SHP77 treated with DMSO at 0.1 percent for 48 hours (cell line): ENCODE measurements around the gene IL18BP.

Experiments used
- DNase-seq: peaks from one replicate; lab custom pipeline; 2025; lab: John Stamatoyannopoulos, UW

The IL18BP gene

GRCh38 chr11:71996946-71997345 lies 1.8 kb upstream of the IL18BP start:
- no peak for DNase-seq

- DNase-seq, result no peak
Measured at GRCh38 chr11:71997594-71997993, 1.1 kb upstream of the IL18BP start.

- no peak for DNase-seq
Measured at GRCh38 chr11:71998061-71998460, 648 bp upstream of the IL18BP start.

GRCh38 chr11:71999362-71999761 lies 653 bp downstream of the IL18BP start:
- no peak for DNase-seq

- no peak for DNase-seq
Measured at GRCh38 chr11:71999798-72000197, 1.1 kb downstream of the IL18BP start.

GRCh38 chr11:72000202-72000867 lies 1.6 kb downstream of the IL18BP start:
- no peak for DNase-seq

- DNase-seq, result no peak
Measured at GRCh38 chr11:72001285-72001684, 2.6 kb downstream of the IL18BP start.

GRCh38 chr11:72001834-72002591 lies 3.3 kb downstream of the IL18BP start:
- no peak for DNase-seq

- no peak for DNase-seq
Measured at GRCh38 chr11:72002841-72003775, 4.4 kb downstream of the IL18BP start.

GRCh38 chr11:72003776-72004171 lies 5.1 kb downstream of the IL18BP start:
- DNase-seq, result no peak

- DNase-seq, result no peak
Measured at GRCh38 chr11:72004515-72005346, 6.0 kb downstream of the IL18BP start.

- no peak for DNase-seq
Measured at GRCh38 chr11:72005347-72006260, 6.9 kb downstream of the IL18BP start.

GRCh38 chr11:72006309-72007088 lies 7.8 kb downstream of the IL18BP start:
- no peak for DNase-seq

GRCh38 chr11:72007089-72007476 lies 8.4 kb downstream of the IL18BP start:
- DNase-seq, result no peak

- DNase-seq, result no peak
Measured at GRCh38 chr11:72007587-72007986, 8.9 kb downstream of the IL18BP start.

- DNase-seq, result no peak
Measured at GRCh38 chr11:72008728-72009127, 10.0 kb downstream of the IL18BP start.

GRCh38 chr11:72009156-72009555 lies 10.4 kb downstream of the IL18BP start:
- no peak for DNase-seq

- no peak for DNase-seq
Measured at GRCh38 chr11:72010529-72011233, 12.0 kb downstream of the IL18BP start.

GRCh38 chr11:72012091-72012630 lies 13.5 kb downstream of the IL18BP start:
- DNase-seq, result no peak
